Measurements from ENCODE around the gene PCDH15.
A peak's percentile ranks its signal among the peaks of the same experiment; 100 is the strongest.

- TF ChIP-seq CTCF (conservative IDR thresholded peaks at IDR 0.05; ENCODE audit: low read length) (peak; percentile 60), EZH2phosphoT487 (IDR thresholded peaks at IDR 0.05; ENCODE audit: borderline replicate concordance) (no peak)
Measured at GRCh38 chr10:53786236-53786900, 1014.7 kb downstream of the PCDH15 start.

Measured in Loucy (cell line).